RPMI7951 (cell line): ENCODE results near the gene MTHFS. TPM values are rescaled to one million over a fixed set of nuclear protein-coding genes. Genes with fewer than 3 reads are reported as not detected.

Experiments used
- DNase-seq: peaks from one replicate; pipeline ENCODE4 v3.0.0-alpha.2; 2012; ENCODE audit warnings: low read depth
- total RNA-seq: library from RNA; depleted of rRNA; stranded (reverse); fragments of >200 nt; shearing (Covaris generic); gene quantifications from 2 replicates; pipeline ENCODE4 v1.2.3, GENCODE V29; 2014; rRNA removed

The MTHFS gene
- total RNA-seq, 1 experiment from 2014 or later, result 45.5 TPM

DNA sequence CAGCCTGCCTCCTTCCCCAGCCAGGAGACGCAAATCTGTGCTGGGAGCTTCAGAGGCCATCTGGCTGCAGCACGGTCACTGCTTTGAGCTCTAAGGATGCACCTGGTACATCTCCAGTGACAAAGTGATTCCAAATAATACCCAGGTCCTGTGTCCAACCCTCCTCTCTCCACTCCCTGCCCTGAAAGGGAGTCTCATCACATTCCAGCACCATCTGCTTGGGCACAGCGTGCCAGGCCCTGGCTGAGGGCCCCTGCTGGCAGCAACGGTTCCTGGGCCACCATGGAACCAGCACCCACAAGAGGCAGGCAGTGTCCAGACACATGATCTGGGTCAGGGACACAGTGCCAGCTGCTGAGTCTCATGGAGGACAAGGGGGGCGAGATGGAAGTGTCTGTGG lies 81.3 kb downstream of the MTHFS start:
- DNase-seq, result no peak

GRCh38 chr15:79812541-79812940 lies 84.3 kb downstream of the MTHFS start:
- peak; percentile 7 for DNase-seq

- DNase-seq, result peak; percentile 40
Measured at GRCh38 chr15:79811406-79812405, 85.1 kb downstream of the MTHFS start.

DNA sequence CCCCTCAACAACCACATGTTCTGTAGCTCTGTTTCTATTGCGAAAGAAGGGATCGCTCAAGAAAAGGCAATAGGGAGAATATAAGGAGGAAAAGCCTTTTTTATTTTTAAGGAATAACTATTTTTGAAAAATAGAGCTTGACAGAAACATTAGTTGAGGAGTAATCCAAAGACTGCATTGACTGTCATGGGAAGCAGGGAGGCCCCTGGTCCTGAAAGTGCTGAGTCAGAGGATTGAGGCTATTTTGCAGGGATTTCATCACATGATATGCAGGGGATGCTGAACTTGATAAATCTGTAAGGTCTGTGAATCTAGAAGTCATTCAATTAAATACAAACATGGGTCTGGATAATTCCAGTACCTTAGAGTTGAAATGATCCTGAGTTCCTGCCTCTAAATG lies 92.0 kb downstream of the MTHFS start:
- DNase-seq, result no peak

GRCh38 chr15:79798311-79798710 lies 98.5 kb downstream of the MTHFS start:
- no peak for DNase-seq

Other genes starting within 250 kb of the MTHFS start
- 3.0 and 5.2 TPM in 2 replicates for gene BCL2A1, start 74.2 kb upstream of the MTHFS start, total RNA-seq
- 175 and 202 TPM in 2 replicates for gene ZFAND6, start 162.7 kb upstream of the MTHFS start, total RNA-seq